ENCODE data around the gene SYNGAP1. TPM values are rescaled to one million over a fixed set of nuclear protein-coding genes. Genes with fewer than 3 reads are reported as not detected.
A peak's percentile ranks its signal among the peaks of the same experiment; 100 is the strongest.

Gene SYNGAP1
- total and polyA plus RNA-seq, 9 of the 15 experiments (the other 6 are each of a cell fraction or from before 2014, with no cell fraction given), result 0.01 to 22.8 (median 3.2) TPM

DNA sequence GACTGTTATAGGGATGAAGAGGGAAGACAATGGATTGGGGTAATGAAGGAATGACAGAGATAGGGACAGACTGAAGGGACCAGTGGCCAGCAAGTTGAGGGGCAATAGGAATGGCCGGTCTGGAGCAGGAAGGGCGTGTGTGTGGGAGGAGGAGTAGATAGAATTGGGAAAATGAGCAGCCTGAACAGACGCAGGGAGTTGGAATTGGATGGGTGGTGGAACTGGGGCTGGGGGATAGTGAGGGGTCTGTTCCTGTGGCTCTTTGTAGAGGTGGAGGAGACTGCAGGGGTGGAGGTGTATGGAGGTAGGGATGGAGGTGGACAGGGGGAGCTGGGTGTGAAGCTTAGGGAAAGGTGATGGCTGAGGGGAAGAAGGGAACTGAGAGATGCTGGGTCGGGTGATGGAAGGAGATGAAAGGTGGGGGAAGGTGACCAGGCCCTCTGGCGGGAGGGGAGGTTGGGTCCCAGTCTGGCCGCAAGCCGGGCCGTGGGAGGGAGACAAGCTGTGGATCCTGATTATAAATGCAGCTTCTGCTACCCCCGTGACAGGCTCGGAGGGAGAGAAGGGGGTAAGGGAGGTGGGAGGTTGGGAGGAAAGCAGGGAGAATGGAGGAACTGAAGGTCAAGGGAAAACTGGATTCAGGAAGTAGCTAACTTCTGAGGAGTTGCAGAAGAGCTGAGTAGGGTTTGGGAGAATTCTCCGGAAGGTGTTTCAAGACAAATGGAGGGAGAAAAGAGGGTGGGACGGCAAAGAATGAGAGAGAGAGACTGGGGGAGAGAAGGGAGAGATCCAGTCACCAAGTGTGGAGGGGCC, 5.2 kb downstream of the SYNGAP1 start (continued):
- TF ChIP-seq, protein P1, sequence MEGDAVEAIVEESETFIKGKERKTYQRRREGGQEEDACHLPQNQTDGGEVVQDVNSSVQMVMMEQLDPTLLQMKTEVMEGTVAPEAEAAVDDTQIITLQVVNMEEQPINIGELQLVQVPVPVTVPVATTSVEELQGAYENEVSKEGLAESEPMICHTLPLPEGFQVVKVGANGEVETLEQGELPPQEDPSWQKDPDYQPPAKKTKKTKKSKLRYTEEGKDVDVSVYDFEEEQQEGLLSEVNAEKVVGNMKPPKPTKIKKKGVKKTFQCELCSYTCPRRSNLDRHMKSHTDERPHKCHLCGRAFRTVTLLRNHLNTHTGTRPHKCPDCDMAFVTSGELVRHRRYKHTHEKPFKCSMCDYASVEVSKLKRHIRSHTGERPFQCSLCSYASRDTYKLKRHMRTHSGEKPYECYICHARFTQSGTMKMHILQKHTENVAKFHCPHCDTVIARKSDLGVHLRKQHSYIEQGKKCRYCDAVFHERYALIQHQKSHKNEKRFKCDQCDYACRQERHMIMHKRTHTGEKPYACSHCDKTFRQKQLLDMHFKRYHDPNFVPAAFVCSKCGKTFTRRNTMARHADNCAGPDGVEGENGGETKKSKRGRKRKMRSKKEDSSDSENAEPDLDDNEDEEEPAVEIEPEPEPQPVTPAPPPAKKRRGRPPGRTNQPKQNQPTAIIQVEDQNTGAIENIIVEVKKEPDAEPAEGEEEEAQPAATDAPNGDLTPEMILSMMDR (IDR thresholded peaks at IDR 0.05 in 2 of 3, conservative IDR thresholded peaks at IDR 0.05 in 1 of 3; ENCODE audit: insufficient read depth in 2 of 3, low read depth in 1 of 3, low read length in 3 of 3), result peak in 1 of 3 experiments; percentile 18; a peak in 1 of 6 replicates
- TF ChIP-seq SMARCC2 (IDR thresholded peaks at IDR 0.05; ENCODE audit: low read depth) (peak; percentile 64; the same call in 1 of the 2 replicates), CC2D1A (IDR thresholded peaks at IDR 0.05) (peak; percentile 81; the same call in 1 of the 2 replicates), CTBP1 (IDR thresholded peaks at IDR 0.05; ENCODE audit: borderline replicate concordance) (peak; percentile 86), ZNF316 (IDR thresholded peaks at IDR 0.05) (peak; percentile 14; the same call in 1 of the 2 replicates), ZBED1 (IDR thresholded peaks at IDR 0.05) (no peak), DPF2 (IDR thresholded peaks at IDR 0.05) (peak; percentile 92), ZNF384 (IDR thresholded peaks at IDR 0.05; ENCODE audit: low read depth, low read length) (no peak), CSDE1 (IDR thresholded peaks at IDR 0.05) (peak in 1 of 2 experiments; percentile 31; a peak in 1 of 4 replicates), TAF7 (tag; IDR thresholded peaks at IDR 0.05) (peak; percentile 71), TRIM24 (IDR thresholded peaks at IDR 0.05) (peak in 1 of 2 experiments; percentile 71; a peak in 2 of 4 replicates), MCM2 (IDR thresholded peaks at IDR 0.05; ENCODE audit: low read depth) (no peak), NR1H2 (CRISPR knock-in tag; IDR thresholded peaks at IDR 0.05) (no peak)
- TF ChIP-seq, protein P2, sequence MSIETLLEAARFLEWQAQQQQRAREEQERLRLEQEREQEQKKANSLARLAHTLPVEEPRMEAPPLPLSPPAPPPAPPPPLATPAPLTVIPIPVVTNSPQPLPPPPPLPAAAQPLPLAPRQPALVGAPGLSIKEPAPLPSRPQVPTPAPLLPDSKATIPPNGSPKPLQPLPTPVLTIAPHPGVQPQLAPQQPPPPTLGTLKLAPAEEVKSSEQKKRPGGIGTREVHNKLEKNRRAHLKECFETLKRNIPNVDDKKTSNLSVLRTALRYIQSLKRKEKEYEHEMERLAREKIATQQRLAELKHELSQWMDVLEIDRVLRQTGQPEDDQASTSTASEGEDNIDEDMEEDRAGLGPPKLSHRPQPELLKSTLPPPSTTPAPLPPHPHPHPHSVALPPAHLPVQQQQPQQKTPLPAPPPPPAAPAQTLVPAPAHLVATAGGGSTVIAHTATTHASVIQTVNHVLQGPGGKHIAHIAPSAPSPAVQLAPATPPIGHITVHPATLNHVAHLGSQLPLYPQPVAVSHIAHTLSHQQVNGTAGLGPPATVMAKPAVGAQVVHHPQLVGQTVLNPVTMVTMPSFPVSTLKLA (conservative IDR thresholded peaks at IDR 0.05), result no peak
- TF ChIP-seq, protein P3, sequence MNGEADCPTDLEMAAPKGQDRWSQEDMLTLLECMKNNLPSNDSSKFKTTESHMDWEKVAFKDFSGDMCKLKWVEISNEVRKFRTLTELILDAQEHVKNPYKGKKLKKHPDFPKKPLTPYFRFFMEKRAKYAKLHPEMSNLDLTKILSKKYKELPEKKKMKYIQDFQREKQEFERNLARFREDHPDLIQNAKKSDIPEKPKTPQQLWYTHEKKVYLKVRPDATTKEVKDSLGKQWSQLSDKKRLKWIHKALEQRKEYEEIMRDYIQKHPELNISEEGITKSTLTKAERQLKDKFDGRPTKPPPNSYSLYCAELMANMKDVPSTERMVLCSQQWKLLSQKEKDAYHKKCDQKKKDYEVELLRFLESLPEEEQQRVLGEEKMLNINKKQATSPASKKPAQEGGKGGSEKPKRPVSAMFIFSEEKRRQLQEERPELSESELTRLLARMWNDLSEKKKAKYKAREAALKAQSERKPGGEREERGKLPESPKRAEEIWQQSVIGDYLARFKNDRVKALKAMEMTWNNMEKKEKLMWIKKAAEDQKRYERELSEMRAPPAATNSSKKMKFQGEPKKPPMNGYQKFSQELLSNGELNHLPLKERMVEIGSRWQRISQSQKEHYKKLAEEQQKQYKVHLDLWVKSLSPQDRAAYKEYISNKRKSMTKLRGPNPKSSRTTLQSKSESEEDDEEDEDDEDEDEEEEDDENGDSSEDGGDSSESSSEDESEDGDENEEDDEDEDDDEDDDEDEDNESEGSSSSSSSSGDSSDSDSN (IDR thresholded peaks at IDR 0.05; ENCODE audit: borderline replicate concordance in 1 of 2, low read depth in 2 of 2, low read length in 2 of 2), result peak; percentile 39 to 65; a peak in 1 of 4 replicates
- TF ChIP-seq, protein P4, sequence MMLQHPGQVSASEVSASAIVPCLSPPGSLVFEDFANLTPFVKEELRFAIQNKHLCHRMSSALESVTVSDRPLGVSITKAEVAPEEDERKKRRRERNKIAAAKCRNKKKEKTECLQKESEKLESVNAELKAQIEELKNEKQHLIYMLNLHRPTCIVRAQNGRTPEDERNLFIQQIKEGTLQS (IDR thresholded peaks at IDR 0.05), result 0 out of 2 replicates have a peak, but pooled peaks have one; percentile 38
- TF ChIP-seq, protein P4 (CRISPR knock-in tag; conservative IDR thresholded peaks at IDR 0.05), result no peak
